ENCODE measurements around the gene FARS2.

FARS2 gene

DNA sequence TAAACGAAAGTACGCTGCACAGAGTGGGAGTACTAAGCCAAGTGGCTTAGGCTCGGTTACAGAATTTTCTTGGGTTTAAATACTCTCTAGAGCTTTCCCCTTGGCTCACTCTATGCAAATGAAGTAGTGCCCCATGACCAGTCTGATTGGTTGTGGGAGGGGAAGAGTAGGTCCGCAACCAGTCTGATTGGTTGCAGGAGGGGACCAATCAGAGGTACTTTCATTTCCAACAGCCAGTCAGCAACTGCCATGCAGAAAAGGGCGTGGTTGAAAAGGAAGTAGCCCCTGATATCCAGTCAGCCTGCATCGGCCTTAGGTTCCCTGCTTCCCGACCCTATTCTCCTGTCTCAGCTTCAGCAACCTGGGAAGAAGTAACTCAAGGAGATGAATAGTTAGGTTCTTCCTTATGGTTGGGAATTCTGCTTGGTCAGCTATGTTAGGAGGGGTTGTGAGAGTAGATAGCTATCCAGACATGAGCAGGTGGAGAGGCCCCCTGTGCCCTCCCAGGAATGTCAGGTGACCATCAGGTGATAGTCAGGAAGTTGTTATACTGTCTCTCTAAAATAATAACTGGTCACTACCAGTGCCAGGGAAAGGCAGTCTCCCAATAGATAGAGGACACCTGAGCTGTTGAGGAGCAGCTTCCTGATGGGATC, 57.4 kb downstream of the FARS2 start:
- Histone ChIP-seq H3K27ac (ENCODE audit: low read depth, low read length) (no peak overlapping the region), H3K36me3 (ENCODE audit: control insufficient read depth, insufficient read depth, low read length) (no peaks in the 10 kb centered on the region), H3K9ac (ENCODE audit: low read length) (no peak overlapping the region), H3K9me3 (ENCODE audit: control insufficient read depth, insufficient read depth, low read depth, low read length) (peaks cover 9% of the 10 kb centered on the region), H3K4me1 (ENCODE audit: control insufficient read depth, insufficient read depth, low read length) (peaks cover 3% of the 10 kb centered on the region; the same call in 1 of the 2 replicates), H3K27me3 (ENCODE audit: control insufficient read depth, insufficient read depth, low read length) (no peaks in the 10 kb centered on the region), H3K4me3 (ENCODE audit: low read depth, low read length) (no peak overlapping the region)

DNA sequence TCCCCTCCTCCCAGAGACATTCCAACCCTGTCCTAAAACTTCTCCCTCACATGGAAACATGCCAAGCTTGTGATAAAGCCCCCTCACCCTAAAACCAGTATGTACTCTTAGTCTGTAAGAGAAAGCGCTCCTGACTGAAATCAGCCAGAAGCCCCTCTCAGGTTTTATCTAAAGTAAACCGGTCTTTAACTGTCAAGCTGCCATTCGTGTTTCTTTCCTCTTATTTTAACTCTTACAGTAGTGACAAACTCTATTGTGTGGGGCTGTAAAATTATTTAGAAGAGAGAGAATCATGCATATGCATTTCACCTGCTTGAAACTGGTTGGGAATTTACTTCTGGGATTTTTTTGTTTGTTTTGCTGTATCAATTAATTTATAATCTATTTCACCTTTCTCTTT, 62.7 kb downstream of the FARS2 start:
- Histone ChIP-seq H3K9me3 (ENCODE audit: control insufficient read depth, insufficient read depth, low read depth, low read length) (peaks cover 31% of the 10 kb centered on the region), H3K27ac (ENCODE audit: low read depth, low read length) (no peak overlapping the region), H3K4me3 (ENCODE audit: low read depth, low read length) (no peak overlapping the region), H3K9ac (ENCODE audit: low read length) (no peak overlapping the region), H3K36me3 (ENCODE audit: control insufficient read depth, insufficient read depth, low read length) (peaks cover 11% of the 10 kb centered on the region), H3K4me1 (ENCODE audit: control insufficient read depth, insufficient read depth, low read length) (no peaks in the 10 kb centered on the region), H3K27me3 (ENCODE audit: control insufficient read depth, insufficient read depth, low read length) (no peaks in the 10 kb centered on the region)

DNA sequence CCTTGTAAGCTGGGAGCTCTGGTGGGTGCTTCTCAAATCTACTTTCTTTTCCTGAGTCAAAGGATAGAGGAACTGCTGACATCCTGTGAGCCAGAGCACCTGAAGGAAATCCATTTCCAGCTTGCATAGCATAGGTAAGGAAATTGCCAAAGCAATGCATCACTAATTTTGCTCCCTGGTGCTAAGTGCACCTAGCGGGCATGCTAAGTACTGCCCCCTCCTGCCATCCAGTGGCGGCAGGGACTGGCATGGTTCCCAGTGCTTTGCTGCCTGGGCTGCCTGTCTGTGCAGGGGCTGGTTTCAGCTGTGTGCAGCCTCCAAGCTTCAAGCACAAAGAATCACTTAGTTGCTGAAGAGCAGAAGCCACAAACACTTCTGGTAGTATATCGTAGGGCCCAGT, 63.9 kb downstream of the FARS2 start:
- Histone ChIP-seq H3K36me3 (ENCODE audit: control insufficient read depth, insufficient read depth, low read length) (peaks cover 11% of the 10 kb centered on the region), H3K9me3 (ENCODE audit: control insufficient read depth, insufficient read depth, low read depth, low read length) (peaks cover 31% of the 10 kb centered on the region), H3K4me3 (ENCODE audit: low read depth, low read length) (no peak overlapping the region), H3K4me1 (ENCODE audit: control insufficient read depth, insufficient read depth, low read length) (no peaks in the 10 kb centered on the region), H3K9ac (ENCODE audit: low read length) (no peak overlapping the region), H3K27ac (ENCODE audit: low read depth, low read length) (no peak overlapping the region), H3K27me3 (ENCODE audit: control insufficient read depth, insufficient read depth, low read length) (no peaks in the 10 kb centered on the region)

DNA sequence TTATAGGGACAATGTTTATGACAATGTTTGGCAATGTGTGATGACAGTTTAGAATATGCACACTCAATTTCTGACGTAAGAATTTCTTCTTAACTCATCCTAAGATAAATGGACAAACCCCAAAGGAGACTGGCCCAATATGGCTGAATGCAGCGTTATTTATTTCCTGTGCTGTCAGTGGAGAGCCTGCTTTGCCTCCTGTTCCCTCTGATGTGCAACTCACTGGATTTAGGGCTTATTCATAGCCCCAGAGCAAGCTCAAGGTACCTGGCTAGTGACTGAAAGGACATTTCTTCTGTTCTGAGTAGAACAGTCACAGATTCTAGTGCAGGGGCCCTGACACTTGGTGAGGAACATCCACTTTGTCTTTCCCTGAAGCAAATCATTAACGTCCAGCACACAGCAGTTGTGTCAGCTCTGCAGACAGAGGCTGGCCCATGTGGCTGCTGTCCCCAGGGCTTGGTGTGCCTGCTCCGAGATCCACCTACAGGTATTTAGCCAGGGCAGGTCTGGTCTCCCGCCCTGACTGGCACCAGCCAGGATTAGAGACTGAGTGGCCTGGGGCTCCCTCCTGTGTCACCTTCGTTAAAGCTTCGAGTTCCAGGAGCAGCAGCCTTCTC, 64.8 kb downstream of the FARS2 start:
- no peaks in the 10 kb centered on the region for H3K4me1 ChIP-seq (ENCODE audit: control insufficient read depth, insufficient read depth, low read length)
- H3K9ac ChIP-seq (ENCODE audit: low read length) = no peak overlapping the region
- no peaks in the 10 kb centered on the region for H3K27me3 ChIP-seq (ENCODE audit: control insufficient read depth, insufficient read depth, low read length)
- H3K4me3 ChIP-seq (ENCODE audit: low read depth, low read length) = no peak overlapping the region
- no peak overlapping the region for H3K27ac ChIP-seq (ENCODE audit: low read depth, low read length)
- H3K36me3 ChIP-seq (ENCODE audit: control insufficient read depth, insufficient read depth, low read length) = peaks cover 11% of the 10 kb centered on the region
- H3K9me3 ChIP-seq (ENCODE audit: control insufficient read depth, insufficient read depth, low read depth, low read length) = peaks cover 31% of the 10 kb centered on the region

DNA sequence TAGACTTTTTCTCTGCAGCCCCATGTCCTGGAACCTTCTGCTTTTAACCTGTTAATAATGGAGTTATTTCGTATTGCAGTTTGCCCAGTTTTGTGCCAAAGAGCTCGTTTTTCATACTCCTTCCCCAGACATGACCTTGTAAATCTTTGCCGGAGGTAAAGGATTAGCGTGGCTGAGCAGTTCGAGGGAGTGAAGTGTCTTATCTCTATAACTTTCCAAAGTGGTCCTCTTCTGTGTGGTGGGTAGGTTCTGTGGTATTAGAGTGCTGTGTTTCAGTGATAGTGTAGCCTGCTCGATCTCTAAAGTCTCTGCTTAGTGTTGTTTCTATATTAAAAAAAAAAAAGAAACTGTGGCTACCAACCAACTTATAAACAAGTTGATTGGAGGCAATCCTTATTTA, 67.5 kb downstream of the FARS2 start:
- Histone ChIP-seq H3K4me1 (ENCODE audit: control insufficient read depth, insufficient read depth, low read length) (no peaks in the 10 kb centered on the region), H3K36me3 (ENCODE audit: control insufficient read depth, insufficient read depth, low read length) (peaks cover 11% of the 10 kb centered on the region), H3K27me3 (ENCODE audit: control insufficient read depth, insufficient read depth, low read length) (no peaks in the 10 kb centered on the region), H3K9ac (ENCODE audit: low read length) (no peak overlapping the region), H3K4me3 (ENCODE audit: low read depth, low read length) (no peak overlapping the region), H3K9me3 (ENCODE audit: control insufficient read depth, insufficient read depth, low read depth, low read length) (peaks cover 21% of the 10 kb centered on the region), H3K27ac (ENCODE audit: low read depth, low read length) (no peak overlapping the region)

DNA sequence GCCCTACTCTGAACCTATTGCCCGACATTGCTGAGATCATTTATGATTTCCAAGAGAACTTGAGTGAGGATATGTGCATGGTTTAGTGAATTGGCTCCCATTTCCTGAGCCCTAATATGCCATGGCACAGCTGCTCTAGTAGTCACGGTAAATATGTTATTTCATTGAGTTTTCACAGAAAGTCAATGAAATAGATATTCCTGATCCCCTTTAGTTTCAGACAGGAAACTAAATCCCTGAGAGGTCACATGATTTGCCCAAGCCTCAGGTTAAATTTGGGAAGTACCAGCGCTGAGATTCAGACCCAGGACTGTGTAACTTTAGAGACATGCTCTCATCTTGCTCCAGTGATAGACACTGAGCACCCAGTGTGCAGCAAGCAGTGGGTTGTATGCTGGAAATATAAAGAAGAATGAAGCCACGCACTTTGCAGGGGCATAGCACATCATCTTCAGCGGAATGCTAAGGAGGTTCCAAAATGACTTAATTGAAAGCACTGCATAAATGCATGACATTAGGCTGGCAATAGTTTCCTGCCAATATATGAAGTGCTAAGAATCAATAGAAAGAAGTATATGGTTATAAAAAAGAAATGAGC, 70.6 kb downstream of the FARS2 start:
- H3K4me3 ChIP-seq (ENCODE audit: low read depth, low read length) = no peak overlapping the region
- no peaks in the 10 kb centered on the region for H3K27me3 ChIP-seq (ENCODE audit: control insufficient read depth, insufficient read depth, low read length)
- H3K9ac ChIP-seq (ENCODE audit: low read length) = no peak overlapping the region
- no peaks in the 10 kb centered on the region for H3K4me1 ChIP-seq (ENCODE audit: control insufficient read depth, insufficient read depth, low read length)
- H3K36me3 ChIP-seq (ENCODE audit: control insufficient read depth, insufficient read depth, low read length) = no peaks in the 10 kb centered on the region
- H3K9me3 ChIP-seq (ENCODE audit: control insufficient read depth, insufficient read depth, low read depth, low read length) = no peaks in the 10 kb centered on the region; the same call in 1 of the 2 replicates
- H3K27ac ChIP-seq (ENCODE audit: low read depth, low read length) = no peak overlapping the region

DNA sequence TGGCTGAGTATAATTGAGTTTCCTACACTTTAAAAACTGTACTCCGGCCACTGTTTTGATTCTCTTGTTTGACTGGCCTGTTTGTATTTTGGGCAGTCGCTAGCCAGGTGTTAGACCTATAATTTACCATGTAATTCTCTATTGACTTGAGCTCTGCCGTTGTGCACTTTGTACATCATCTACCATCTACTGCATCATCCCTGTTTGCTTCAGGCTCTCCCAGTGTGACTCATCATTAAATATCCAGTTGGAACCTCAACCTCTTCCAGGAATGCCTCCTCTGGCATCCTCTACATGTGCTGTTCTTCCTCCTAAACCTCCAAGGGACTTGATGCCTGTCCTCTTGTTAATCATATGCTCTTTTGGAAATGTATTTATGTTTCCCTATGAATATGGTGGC, 72.3 kb downstream of the FARS2 start:
- H3K9me3 ChIP-seq (ENCODE audit: control insufficient read depth, insufficient read depth, low read depth, low read length) = no peaks in the 10 kb centered on the region
- H3K4me1 ChIP-seq (ENCODE audit: control insufficient read depth, insufficient read depth, low read length) = no peaks in the 10 kb centered on the region

DNA sequence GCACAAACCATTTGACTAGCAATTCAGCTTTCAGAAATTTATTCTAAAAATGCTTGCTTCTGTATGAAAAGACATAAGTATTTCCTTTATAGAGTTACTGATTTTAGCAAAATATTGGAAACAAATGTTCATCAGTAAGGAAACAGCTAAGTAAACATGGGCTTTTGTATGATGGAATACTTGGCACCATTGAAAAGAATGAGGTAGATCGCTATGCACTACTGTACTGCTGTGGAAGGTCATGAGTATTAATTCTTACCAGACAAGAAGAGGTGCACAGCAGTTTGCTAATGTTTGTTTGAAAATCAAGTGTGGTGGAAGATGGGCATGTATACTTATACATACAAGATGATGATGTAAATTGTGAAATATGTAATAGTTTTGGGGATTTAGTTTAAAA, 73.0 kb downstream of the FARS2 start:
- Histone ChIP-seq H3K9ac (ENCODE audit: low read length) (no peak overlapping the region), H3K27ac (ENCODE audit: low read depth, low read length) (no peak overlapping the region)

More for the DNA sequence above, 72.3 kb downstream of the FARS2 start:
- H3K36me3 ChIP-seq (ENCODE audit: control insufficient read depth, insufficient read depth, low read length) = no peaks in the 10 kb centered on the region
- H3K4me3 ChIP-seq (ENCODE audit: low read depth, low read length) = no peak overlapping the region
- H3K27ac ChIP-seq (ENCODE audit: low read depth, low read length) = no peak overlapping the region
- no peaks in the 10 kb centered on the region for H3K27me3 ChIP-seq (ENCODE audit: control insufficient read depth, insufficient read depth, low read length)
- no peak overlapping the region for H3K9ac ChIP-seq (ENCODE audit: low read length)

DNA sequence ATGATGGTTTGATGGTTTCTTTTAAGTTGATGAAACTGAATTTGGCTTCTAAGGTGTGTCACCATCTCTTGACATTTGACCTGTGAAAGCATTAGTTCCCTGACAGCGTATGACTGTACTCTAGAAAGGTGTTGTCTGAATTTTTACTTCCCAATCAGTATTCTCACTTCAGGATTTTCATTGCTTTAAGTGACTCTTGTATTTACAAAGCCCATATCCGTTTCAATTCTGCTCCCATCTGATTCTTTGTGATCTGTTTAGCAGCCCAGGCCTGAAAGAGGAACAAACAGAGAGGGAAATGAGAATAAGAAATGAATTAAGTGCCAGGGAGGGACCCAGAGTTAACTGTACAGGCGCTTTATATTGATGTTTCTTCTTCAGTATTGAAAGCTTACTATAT, 73.7 kb downstream of the FARS2 start:
- H3K4me1 ChIP-seq (ENCODE audit: control insufficient read depth, insufficient read depth, low read length) = no peaks in the 10 kb centered on the region

More for the DNA sequence above, 73.0 kb downstream of the FARS2 start:
- no peaks in the 10 kb centered on the region for H3K4me1 ChIP-seq (ENCODE audit: control insufficient read depth, insufficient read depth, low read length)
- H3K27me3 ChIP-seq (ENCODE audit: control insufficient read depth, insufficient read depth, low read length) = no peaks in the 10 kb centered on the region
- no peak overlapping the region for H3K4me3 ChIP-seq (ENCODE audit: low read depth, low read length)
- no peaks in the 10 kb centered on the region for H3K36me3 ChIP-seq (ENCODE audit: control insufficient read depth, insufficient read depth, low read length)
- H3K9me3 ChIP-seq (ENCODE audit: control insufficient read depth, insufficient read depth, low read depth, low read length) = no peaks in the 10 kb centered on the region

DNA sequence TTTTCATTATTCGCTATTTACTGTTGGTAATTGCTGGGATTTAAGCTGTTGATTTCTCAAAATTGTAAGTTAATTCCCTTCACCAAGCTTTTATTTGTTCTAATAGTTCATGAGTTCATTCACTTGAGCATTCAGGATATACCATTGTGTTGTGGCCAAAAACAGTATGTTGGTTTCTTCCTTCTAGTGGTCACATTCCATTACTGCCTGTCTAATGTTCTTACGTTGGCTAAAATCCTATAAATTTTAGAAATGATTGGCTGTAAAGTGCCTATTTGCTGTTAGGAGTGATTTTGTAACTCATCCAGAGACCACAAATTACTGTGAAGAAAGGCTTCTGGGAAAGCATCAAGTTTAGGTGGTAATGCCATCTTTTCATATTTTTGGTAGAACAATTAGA, 76.3 kb downstream of the FARS2 start:
- Histone ChIP-seq H3K36me3 (ENCODE audit: control insufficient read depth, insufficient read depth, low read length) (no peaks in the 10 kb centered on the region), H3K27ac (ENCODE audit: low read depth, low read length) (no peak overlapping the region), H3K9ac (ENCODE audit: low read length) (no peak overlapping the region), H3K27me3 (ENCODE audit: control insufficient read depth, insufficient read depth, low read length) (no peaks in the 10 kb centered on the region), H3K4me3 (ENCODE audit: low read depth, low read length) (no peak overlapping the region), H3K4me1 (ENCODE audit: control insufficient read depth, insufficient read depth, low read length) (no peaks in the 10 kb centered on the region), H3K9me3 (ENCODE audit: control insufficient read depth, insufficient read depth, low read depth, low read length) (no peaks in the 10 kb centered on the region)

More for the DNA sequence above, 73.7 kb downstream of the FARS2 start:
- Histone ChIP-seq H3K36me3 (ENCODE audit: control insufficient read depth, insufficient read depth, low read length) (no peaks in the 10 kb centered on the region), H3K4me3 (ENCODE audit: low read depth, low read length) (no peak overlapping the region), H3K9ac (ENCODE audit: low read length) (no peak overlapping the region), H3K27ac (ENCODE audit: low read depth, low read length) (no peak overlapping the region), H3K9me3 (ENCODE audit: control insufficient read depth, insufficient read depth, low read depth, low read length) (no peaks in the 10 kb centered on the region), H3K27me3 (ENCODE audit: control insufficient read depth, insufficient read depth, low read length) (no peaks in the 10 kb centered on the region)

DNA sequence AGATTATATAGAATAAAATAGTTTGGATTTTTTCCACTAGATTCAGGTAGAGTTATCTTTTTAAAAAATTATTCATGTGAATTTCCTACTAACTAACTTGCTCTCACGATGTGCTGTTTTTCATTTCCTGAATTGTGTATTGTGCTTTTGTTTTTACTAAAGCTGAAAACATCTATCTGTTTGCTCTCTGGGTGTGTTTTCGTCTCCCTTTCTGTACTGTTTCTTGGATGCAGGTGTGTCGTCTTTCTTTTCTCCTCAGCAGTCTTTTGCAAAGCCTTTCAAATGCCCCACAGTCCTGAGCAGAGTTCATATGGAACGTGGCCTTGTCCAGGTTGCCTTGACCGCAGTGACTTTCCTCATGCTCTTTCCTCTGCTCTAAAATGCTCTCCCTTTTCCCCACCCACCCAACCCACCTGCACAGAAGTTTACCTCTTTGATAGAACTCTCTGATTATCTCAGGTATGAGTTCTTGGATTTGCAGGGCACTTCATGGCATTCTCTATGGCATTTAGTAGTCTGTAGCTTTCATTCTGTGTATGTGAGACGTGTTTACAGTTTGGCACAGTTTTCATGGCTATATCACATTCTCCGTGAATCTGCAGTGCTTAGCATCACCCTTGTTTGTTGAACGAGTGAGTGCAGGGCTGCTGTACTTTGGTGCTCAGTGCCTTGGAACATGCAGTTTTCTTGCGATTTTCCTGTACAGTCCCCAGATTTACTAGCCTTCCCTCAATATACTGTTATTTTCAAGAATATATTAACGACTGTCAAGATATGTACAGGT, 77.1 kb downstream of the FARS2 start:
- no peak overlapping the region for H3K9ac ChIP-seq (ENCODE audit: low read length)
- H3K4me1 ChIP-seq (ENCODE audit: control insufficient read depth, insufficient read depth, low read length) = no peaks in the 10 kb centered on the region
- H3K4me3 ChIP-seq (ENCODE audit: low read depth, low read length) = no peak overlapping the region
- no peaks in the 10 kb centered on the region for H3K9me3 ChIP-seq (ENCODE audit: control insufficient read depth, insufficient read depth, low read depth, low read length)
- no peaks in the 10 kb centered on the region for H3K27me3 ChIP-seq (ENCODE audit: control insufficient read depth, insufficient read depth, low read length)
- no peak overlapping the region for H3K27ac ChIP-seq (ENCODE audit: low read depth, low read length)
- H3K36me3 ChIP-seq (ENCODE audit: control insufficient read depth, insufficient read depth, low read length) = no peaks in the 10 kb centered on the region

Measured in HUES6 (cell line).